GM12874 (cell line): Measurements from ENCODE around the gene IL12A.

ENCODE experiments used
- TF ChIP-seq, protein P1 (sequence below): IDR thresholded peaks from 2 replicates; pipeline ENCODE4 v1.5.1; 2011; ENCODE audit warnings: low read depth, mild to moderate bottlenecking, control low read depth, low read length, moderate library complexity; ENCODE audit not compliant: insufficient read depth

Gene IL12A

GRCh38 chr3:160020057-160020711, 31.5 kb downstream of the IL12A start:
- TF ChIP-seq, protein P1, sequence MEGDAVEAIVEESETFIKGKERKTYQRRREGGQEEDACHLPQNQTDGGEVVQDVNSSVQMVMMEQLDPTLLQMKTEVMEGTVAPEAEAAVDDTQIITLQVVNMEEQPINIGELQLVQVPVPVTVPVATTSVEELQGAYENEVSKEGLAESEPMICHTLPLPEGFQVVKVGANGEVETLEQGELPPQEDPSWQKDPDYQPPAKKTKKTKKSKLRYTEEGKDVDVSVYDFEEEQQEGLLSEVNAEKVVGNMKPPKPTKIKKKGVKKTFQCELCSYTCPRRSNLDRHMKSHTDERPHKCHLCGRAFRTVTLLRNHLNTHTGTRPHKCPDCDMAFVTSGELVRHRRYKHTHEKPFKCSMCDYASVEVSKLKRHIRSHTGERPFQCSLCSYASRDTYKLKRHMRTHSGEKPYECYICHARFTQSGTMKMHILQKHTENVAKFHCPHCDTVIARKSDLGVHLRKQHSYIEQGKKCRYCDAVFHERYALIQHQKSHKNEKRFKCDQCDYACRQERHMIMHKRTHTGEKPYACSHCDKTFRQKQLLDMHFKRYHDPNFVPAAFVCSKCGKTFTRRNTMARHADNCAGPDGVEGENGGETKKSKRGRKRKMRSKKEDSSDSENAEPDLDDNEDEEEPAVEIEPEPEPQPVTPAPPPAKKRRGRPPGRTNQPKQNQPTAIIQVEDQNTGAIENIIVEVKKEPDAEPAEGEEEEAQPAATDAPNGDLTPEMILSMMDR: no peak

GRCh38 chr3:160022068-160022467, 33.4 kb downstream of the IL12A start:
- TF ChIP-seq, protein P1: no peak

DNA sequence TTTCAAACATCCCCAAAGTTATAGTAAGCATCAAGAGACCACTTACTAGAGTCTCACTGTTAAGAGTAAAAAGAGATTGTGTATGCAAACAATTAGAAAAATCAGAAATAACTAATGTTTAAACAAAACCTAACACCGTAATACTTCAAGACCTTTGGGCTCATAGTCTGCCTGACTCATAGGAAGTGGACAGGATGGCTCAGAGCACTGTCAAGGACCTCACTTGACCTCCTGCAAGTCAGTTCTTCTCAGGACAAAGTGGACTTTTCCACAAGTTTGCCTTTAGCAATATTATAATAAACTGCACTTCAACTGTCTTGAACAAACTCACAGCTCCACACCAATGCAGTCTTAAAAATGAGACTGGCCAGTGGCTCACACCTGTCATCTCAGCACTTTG, 34.8 kb downstream of the IL12A start:
- TF ChIP-seq, protein P1: no peak

DNA sequence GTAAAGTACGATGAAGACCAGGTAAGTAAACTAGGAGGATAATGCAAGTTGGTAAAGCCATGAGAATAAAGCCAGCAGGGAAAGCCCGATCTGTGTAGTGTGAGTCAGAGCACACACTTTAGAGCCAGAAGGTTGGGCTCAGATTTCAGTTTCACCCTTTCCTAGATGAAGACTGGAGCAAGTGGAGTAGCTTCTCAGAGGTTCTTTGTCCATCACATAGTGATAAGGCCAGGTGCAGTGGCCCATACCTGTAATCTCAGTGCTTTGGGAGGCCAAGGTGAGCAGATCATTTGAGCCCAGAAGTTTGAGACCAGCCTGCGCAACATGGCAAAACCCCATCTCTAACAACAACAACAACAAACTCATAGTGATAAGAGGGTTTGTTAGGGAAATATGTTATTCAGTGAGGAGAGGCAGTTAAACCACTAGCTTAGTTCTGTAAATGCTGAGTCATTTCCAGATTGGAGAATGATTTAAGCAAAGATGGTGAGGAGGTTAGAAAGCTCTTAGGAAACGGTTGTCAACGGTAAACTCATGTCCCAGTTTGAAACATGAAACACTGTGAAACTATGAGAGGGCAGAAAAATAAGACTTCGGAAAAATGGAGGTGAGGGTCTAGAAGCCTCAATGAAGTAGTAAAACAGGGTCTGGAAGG, 39.0 kb downstream of the IL12A start:
- TF ChIP-seq, protein P1: no peak

- TF ChIP-seq, protein P1: no peak
Observed at GRCh38 chr3:160035757-160036156, 47.1 kb downstream of the IL12A start.

DNA sequence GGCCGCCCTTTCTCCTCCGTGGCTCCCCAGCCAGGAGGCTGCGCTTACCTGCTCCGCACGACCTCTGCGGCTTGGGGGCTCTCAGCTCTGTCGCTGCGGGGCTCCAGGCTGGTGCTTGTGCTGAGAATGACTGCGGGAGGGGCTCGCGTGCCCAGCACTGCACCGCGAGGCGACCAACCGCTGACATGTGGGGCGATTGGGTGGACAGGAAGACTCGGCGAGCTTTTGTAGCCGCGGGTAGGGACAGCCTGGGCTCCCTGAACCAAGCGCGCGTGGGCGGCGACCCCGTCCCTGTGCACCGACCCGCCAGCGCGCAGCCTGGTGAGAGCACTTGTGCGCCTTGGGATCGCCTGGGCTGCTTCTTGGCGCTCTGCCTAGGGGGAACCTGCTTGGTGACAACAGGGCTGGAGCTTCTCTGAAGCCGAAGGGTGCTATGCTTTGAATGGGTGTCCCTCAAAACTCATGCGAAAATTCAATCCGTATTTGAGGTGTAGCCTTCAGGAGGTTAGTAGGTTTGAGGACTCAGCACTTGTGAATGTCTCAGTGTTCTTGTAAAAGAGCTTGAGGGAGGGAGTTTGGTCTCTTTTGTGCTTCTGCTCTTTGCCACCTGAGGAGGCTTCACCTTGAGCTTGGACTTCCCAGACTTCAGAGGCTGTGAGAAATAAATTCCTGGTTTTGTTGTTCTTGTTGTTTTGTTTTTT, 50.4 kb downstream of the IL12A start:
- TF ChIP-seq, protein P1: no peak

DNA sequence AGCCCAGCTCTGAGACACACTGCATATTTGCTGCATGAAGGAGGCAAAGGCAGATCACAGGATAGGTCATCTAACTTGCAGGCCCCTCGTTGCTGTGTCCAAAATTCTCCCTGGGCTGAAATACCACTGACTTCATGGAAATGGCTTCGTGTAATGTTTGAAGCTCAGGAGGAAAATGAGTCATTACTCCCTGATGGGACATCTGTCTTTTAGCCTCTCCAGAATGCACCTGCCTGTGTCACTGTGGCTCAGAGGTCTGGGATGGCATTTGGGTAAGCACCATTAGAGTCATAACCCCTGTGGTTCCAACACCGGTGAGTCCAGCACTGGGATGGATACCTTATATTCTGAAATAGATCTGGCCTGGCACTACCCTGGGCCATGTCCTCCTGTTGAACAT, 51.5 kb downstream of the IL12A start:
- TF ChIP-seq, protein P1: no peak
